WTC11 (cell line): ENCODE measurements around the gene MAGEA9B.

ENCODE experiments used
- TEAD4 ChIP-seq: sonication (generic); formaldehyde crosslinking; IDR thresholded peaks from 2 replicates; pipeline ENCODE4 v1.8.0; 2022; ENCODE audit warnings: mild to moderate bottlenecking, missing genetic modification reagents
- TF ChIP-seq, protein P1 (sequence below): sonication (generic); formaldehyde crosslinking; IDR thresholded peaks from 2 replicates; pipeline ENCODE4 v1.8.0; 2023; ENCODE audit warnings: mild to moderate bottlenecking, missing genetic modification reagents

DNA sequence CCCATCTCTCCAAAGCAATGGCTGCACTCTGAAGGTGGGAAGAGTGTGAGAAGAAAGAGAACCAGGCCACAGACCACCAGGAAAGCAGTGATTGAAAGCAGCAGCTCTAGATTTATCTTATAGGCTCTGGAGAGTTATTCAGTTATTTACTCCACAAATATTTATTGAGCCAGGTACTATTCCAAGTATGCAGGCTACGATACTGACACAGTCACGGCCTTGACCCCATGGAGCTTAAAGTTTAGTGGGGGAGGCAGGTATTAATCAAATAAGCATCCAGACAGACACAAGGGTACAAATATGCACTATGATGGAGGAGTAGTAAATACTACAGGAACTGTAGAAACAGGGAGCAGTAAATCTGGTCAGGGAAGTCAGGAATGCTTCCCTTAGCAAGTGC, 41.5 kb upstream of the MAGEA9B start:
- TF ChIP-seq TEAD4 (CRISPR knock-in tag), result no peak
- TF ChIP-seq, protein P1, sequence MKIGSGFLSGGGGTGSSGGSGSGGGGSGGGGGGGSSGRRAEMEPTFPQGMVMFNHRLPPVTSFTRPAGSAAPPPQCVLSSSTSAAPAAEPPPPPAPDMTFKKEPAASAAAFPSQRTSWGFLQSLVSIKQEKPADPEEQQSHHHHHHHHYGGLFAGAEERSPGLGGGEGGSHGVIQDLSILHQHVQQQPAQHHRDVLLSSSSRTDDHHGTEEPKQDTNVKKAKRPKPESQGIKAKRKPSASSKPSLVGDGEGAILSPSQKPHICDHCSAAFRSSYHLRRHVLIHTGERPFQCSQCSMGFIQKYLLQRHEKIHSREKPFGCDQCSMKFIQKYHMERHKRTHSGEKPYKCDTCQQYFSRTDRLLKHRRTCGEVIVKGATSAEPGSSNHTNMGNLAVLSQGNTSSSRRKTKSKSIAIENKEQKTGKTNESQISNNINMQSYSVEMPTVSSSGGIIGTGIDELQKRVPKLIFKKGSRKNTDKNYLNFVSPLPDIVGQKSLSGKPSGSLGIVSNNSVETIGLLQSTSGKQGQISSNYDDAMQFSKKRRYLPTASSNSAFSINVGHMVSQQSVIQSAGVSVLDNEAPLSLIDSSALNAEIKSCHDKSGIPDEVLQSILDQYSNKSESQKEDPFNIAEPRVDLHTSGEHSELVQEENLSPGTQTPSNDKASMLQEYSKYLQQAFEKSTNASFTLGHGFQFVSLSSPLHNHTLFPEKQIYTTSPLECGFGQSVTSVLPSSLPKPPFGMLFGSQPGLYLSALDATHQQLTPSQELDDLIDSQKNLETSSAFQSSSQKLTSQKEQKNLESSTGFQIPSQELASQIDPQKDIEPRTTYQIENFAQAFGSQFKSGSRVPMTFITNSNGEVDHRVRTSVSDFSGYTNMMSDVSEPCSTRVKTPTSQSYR, result no peak
